Neural cell (in vitro differentiated cells): ENCODE measurements around the gene S100A2. TPM values are rescaled to one million over a fixed set of nuclear protein-coding genes. Genes with fewer than 3 reads are reported as not detected.

ENCODE experiments used
- H2AFZ ChIP-seq: fragments of 200-600, 300-800 bp; sonication (generic), shearing (Covaris generic); 2 replicates; pipeline ENCODE4 v1.6.0; 2014; ENCODE audit warnings: low read depth, mild to moderate bottlenecking, antibody characterized with exemption, low read length, moderate library complexity
- H3F3A ChIP-seq: fragments of 200-600 bp; shearing (Covaris generic); 2 replicates; pipeline ENCODE4 v1.6.1; 2016; ENCODE audit warnings: mild to moderate bottlenecking, moderate library complexity, mixed read lengths, antibody characterized with exemption, low read length; ENCODE audit not compliant: insufficient read depth, poor library complexity, severe bottlenecking
- H3K27ac ChIP-seq: fragments of 200-600, 300-800 bp; sonication (generic), shearing (Covaris generic); 2 replicates; pipeline ENCODE4 v1.5.1; 2014; ENCODE audit warnings: mild to moderate bottlenecking, low read length, moderate library complexity
- H3K27me3 ChIP-seq: fragments of 300-800, 200-600 bp; sonication (generic), shearing (Covaris generic); 2 replicates; pipeline ENCODE4 v1.6.0; 2014; ENCODE audit warnings: mild to moderate bottlenecking, low read depth, low read length, moderate library complexity; ENCODE audit not compliant: insufficient read depth
- H3K36me3 ChIP-seq: fragments of 300-800, 200-600 bp; sonication (generic), shearing (Covaris generic); 2 replicates; pipeline ENCODE4 v1.5.1; 2014; ENCODE audit warnings: mild to moderate bottlenecking, antibody characterized with exemption, low read length, moderate library complexity; ENCODE audit not compliant: insufficient read depth
- H3K4me2 ChIP-seq: fragments of 300-800, 200-600 bp; sonication (generic), shearing (Covaris generic); 2 replicates; pipeline ENCODE4 v1.6.0; 2014; ENCODE audit warnings: mild to moderate bottlenecking, low read length
- H3K4me3 ChIP-seq: fragments of 300-800, 200-600 bp; sonication (generic), shearing (Covaris generic); 2 replicates; pipeline ENCODE4 v1.5.1; 2014; ENCODE audit warnings: mild to moderate bottlenecking, low read length, moderate library complexity
- H3K79me2 ChIP-seq: fragments of 200-600 bp; shearing (Covaris generic); replicated peaks from 2 replicates; pipeline ENCODE4 v1.6.0; 2014; ENCODE audit warnings: mild to moderate bottlenecking, low read length, moderate library complexity; ENCODE audit not compliant: insufficient read depth
- H3K9ac ChIP-seq: fragments of 300-800, 200-600 bp; sonication (generic), shearing (Covaris generic); 2 replicates; pipeline ENCODE4 v1.6.1; 2016; ENCODE audit warnings: mild to moderate bottlenecking, low read length, mixed read lengths
- H3K9me2 ChIP-seq: fragments of 200-600 bp; shearing (Covaris generic); 2 replicates; pipeline ENCODE4 v1.6.1; 2016; ENCODE audit warnings: mild to moderate bottlenecking, low read length, mixed read lengths; ENCODE audit not compliant: insufficient read depth
- H3K9me3 ChIP-seq: fragments of 200-600, 300-800 bp; sonication (generic), shearing (Covaris generic); 2 replicates; pipeline ENCODE4 v1.6.1; 2016; ENCODE audit warnings: mild to moderate bottlenecking, mixed run types, low read length, moderate library complexity, mixed read lengths
- H4K20me1 ChIP-seq: fragments of 200-600 bp; shearing (Covaris generic); 2 replicates; pipeline ENCODE4 v1.6.1; 2016; ENCODE audit warnings: mild to moderate bottlenecking, mixed run types; ENCODE audit not compliant: insufficient read depth
- CTCF ChIP-seq: fragments of 450-650 bp; IDR thresholded peaks from 2 replicates; pipeline ENCODE4 v1.5.1; 2014; ENCODE audit warnings: antibody characterized with exemption, mild to moderate bottlenecking, moderate library complexity; ENCODE audit not compliant: poor library complexity, severe bottlenecking
- EP300 ChIP-seq: fragments of 450-650 bp; conservative IDR thresholded peaks from 2 replicates; pipeline ENCODE4 v1.6.1; 2014; ENCODE audit warnings: antibody characterized with exemption, mild to moderate bottlenecking, moderate library complexity; ENCODE audit not compliant: poor library complexity, severe bottlenecking
- EZH2 ChIP-seq: fragments of 200-600, 300-800 bp; shearing (Covaris generic), sonication (generic); IDR thresholded peaks from 2 replicates; pipeline ENCODE4 v1.6.1; 2014; ENCODE audit warnings: antibody characterized with exemption, low read length, borderline replicate concordance, mild to moderate bottlenecking; ENCODE audit not compliant: insufficient read depth, poor library complexity, severe bottlenecking
- MXI1 ChIP-seq: fragments of 450-650 bp; conservative IDR thresholded peaks from 2 replicates; pipeline ENCODE4 v1.6.1; 2014; ENCODE audit warnings: antibody characterized with exemption, mild to moderate bottlenecking; ENCODE audit not compliant: poor library complexity, severe bottlenecking
- POLR2AphosphoS5 ChIP-seq: IDR thresholded peaks from 2 replicates; pipeline ENCODE4 v1.6.1; 2012
- RAD21 ChIP-seq: fragments of 450-650 bp; conservative IDR thresholded peaks from 2 replicates; pipeline ENCODE4 v1.6.1; 2014; ENCODE audit warnings: antibody characterized with exemption, mild to moderate bottlenecking, moderate library complexity
- REST ChIP-seq: IDR thresholded peaks from 2 replicates; pipeline ENCODE4 v1.6.1; 2012; ENCODE audit warnings: borderline replicate concordance
- SMC3 ChIP-seq: fragments of 450-650 bp; conservative IDR thresholded peaks from 2 replicates; pipeline ENCODE4 v1.6.1; 2014; ENCODE audit warnings: antibody characterized with exemption, mild to moderate bottlenecking, moderate library complexity; ENCODE audit not compliant: poor library complexity
- TAF1 ChIP-seq: IDR thresholded peaks from 2 replicates; pipeline ENCODE4 v1.6.1; 2012; ENCODE audit warnings: low read depth
- polyA plus RNA-seq: library from polyadenylated mRNA; depleted of rRNA; stranded (reverse); fragments of >200 nt; gene quantifications from 2 replicates; pipeline ENCODE4 v1.2.3, GENCODE V29; 2014

S100A2 gene
- polyA plus RNA-seq, 1 donor from 2014 or later, result not detected

- H3K79me2 ChIP-seq, result no peaks in the 10 kb centered on the region
- H2AFZ ChIP-seq, result no peak overlapping the region
- H4K20me1 ChIP-seq, result no peaks in the 10 kb centered on the region
- no peaks in the 10 kb centered on the region for H3K9me2 ChIP-seq
- H3K9me3 ChIP-seq, result no peaks in the 10 kb centered on the region
- H3K27ac ChIP-seq, result no peak overlapping the region
- TF ChIP-seq TAF1 (no peak), SMC3 (no peak), MXI1 (no peak), RAD21 (no peak), POLR2AphosphoS5 (no peak), CTCF (no peak), EP300 (no peak), REST (no peak), EZH2 (no peak)
- H3K27me3 ChIP-seq, result no peaks in the 10 kb centered on the region
- H3K4me2 ChIP-seq, result no peak overlapping the region
- H3K4me3 ChIP-seq, result no peak overlapping the region
- H3K36me3 ChIP-seq, result no peaks in the 10 kb centered on the region
- H3F3A ChIP-seq, result no peaks in the 10 kb centered on the region
- H3K9ac ChIP-seq, result no peak overlapping the region
Observed at GRCh38 chr1:153513666-153514065, 52.0 kb downstream of the S100A2 start.

- Histone ChIP-seq H3K9me2 (no peaks in the 10 kb centered on the region), H3K36me3 (no peaks in the 10 kb centered on the region), H2AFZ (no peak overlapping the region), H4K20me1 (no peaks in the 10 kb centered on the region), H3F3A (no peaks in the 10 kb centered on the region), H3K4me3 (no peak overlapping the region), H3K27me3 (no peaks in the 10 kb centered on the region), H3K9ac (no peak overlapping the region), H3K27ac (no peak overlapping the region), H3K79me2 (no peaks in the 10 kb centered on the region), H3K4me2 (no peak overlapping the region), H3K9me3 (no peaks in the 10 kb centered on the region)
- TF ChIP-seq POLR2AphosphoS5 (no peak), EP300 (no peak)
Observed at GRCh38 chr1:153513023-153513422, 52.6 kb downstream of the S100A2 start.

Other genes with a start within 250 kb of the S100A2 start
- gene PGLYRP4, start 217.0 kb downstream of the S100A2 start, polyA plus RNA-seq, result not detected in 2 replicates
- gene S100A9, start 208.0 kb downstream of the S100A2 start, polyA plus RNA-seq, result not detected in 2 replicates
- not detected in 2 replicates for gene S100A12, start 190.2 kb downstream of the S100A2 start, polyA plus RNA-seq
- gene S100A8, start 174.8 kb downstream of the S100A2 start, polyA plus RNA-seq, result not detected in 2 replicates
- gene S100A7A, start 149.3 kb downstream of the S100A2 start, polyA plus RNA-seq, result 0.24 TPM in 1 of 2 replicates, not detected in the other
- not detected in 2 replicates for gene S100A7, start 105.2 kb downstream of the S100A2 start, polyA plus RNA-seq
- not detected in 2 replicates for gene S100A6, start 29.9 kb downstream of the S100A2 start, polyA plus RNA-seq
- gene S100A5, start 24.9 kb downstream of the S100A2 start, polyA plus RNA-seq, result not detected in 2 replicates
- gene S100A4, start 20.0 kb downstream of the S100A2 start, polyA plus RNA-seq, result not detected in 2 replicates
- gene S100A3, start 16.6 kb downstream of the S100A2 start, polyA plus RNA-seq, result not detected in 2 replicates
- gene S100A16, start 47.3 kb upstream of the S100A2 start, polyA plus RNA-seq, result not detected in 2 replicates
- not detected in 2 replicates for gene S100A14, start 50.5 kb upstream of the S100A2 start, polyA plus RNA-seq
- gene S100A13, start 61.7 kb upstream of the S100A2 start, polyA plus RNA-seq, result 2.0 and 2.1 TPM in 2 replicates
- not detected in 2 replicates for gene S100A1, start 62.6 kb upstream of the S100A2 start, polyA plus RNA-seq
- gene CHTOP, start 68.2 kb upstream of the S100A2 start, polyA plus RNA-seq, result 159 and 168 TPM in 2 replicates
- 86.2 and 100.0 TPM in 2 replicates for gene SNAPIN, start 92.9 kb upstream of the S100A2 start, polyA plus RNA-seq
- 383 and 410 TPM in 2 replicates for gene ILF2, start 105.1 kb upstream of the S100A2 start, polyA plus RNA-seq
- gene NPR1, start 112.8 kb upstream of the S100A2 start, polyA plus RNA-seq, result 0.18 and 0.45 TPM in 2 replicates
- gene INTS3, start 162.2 kb upstream of the S100A2 start, polyA plus RNA-seq, result 29.9 and 31.0 TPM in 2 replicates
- gene SLC27A3, start 209.6 kb upstream of the S100A2 start, polyA plus RNA-seq, result 30.6 and 38.2 TPM in 2 replicates